Astrocyte (in vitro differentiated cells and primary cell): Measurements from ENCODE around the gene TESK2.

ENCODE experiments used
- EZH2 ChIP-seq: IDR thresholded peaks from 2 replicates; pipeline ENCODE4 v1.6.1; 2012; ENCODE audit warnings: mild to moderate bottlenecking, low read length, inconsistent platforms; ENCODE audit not compliant: insufficient read depth
- TF ChIP-seq, protein P1 (sequence below): IDR thresholded peaks from 2 replicates; pipeline ENCODE4 v1.5.1; 2011; ENCODE audit warnings: low read depth, mild to moderate bottlenecking, inconsistent platforms, low read length, moderate library complexity; ENCODE audit not compliant: insufficient read depth

GRCh38 chr1:45380730-45381129, 110.2 kb downstream of the TESK2 start:
- TF ChIP-seq, protein P1, sequence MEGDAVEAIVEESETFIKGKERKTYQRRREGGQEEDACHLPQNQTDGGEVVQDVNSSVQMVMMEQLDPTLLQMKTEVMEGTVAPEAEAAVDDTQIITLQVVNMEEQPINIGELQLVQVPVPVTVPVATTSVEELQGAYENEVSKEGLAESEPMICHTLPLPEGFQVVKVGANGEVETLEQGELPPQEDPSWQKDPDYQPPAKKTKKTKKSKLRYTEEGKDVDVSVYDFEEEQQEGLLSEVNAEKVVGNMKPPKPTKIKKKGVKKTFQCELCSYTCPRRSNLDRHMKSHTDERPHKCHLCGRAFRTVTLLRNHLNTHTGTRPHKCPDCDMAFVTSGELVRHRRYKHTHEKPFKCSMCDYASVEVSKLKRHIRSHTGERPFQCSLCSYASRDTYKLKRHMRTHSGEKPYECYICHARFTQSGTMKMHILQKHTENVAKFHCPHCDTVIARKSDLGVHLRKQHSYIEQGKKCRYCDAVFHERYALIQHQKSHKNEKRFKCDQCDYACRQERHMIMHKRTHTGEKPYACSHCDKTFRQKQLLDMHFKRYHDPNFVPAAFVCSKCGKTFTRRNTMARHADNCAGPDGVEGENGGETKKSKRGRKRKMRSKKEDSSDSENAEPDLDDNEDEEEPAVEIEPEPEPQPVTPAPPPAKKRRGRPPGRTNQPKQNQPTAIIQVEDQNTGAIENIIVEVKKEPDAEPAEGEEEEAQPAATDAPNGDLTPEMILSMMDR: no peak
- no peak for TF ChIP-seq EZH2
